GM21723 (cell line): ENCODE results near the gene CD63.

ENCODE experiments used
- ATAC-seq: cut with Tn5 transposase; IDR thresholded peaks from one replicate; pipeline ENCODE4 v1.9.1; 2021; ENCODE audit warnings: mild to moderate bottlenecking, moderate library complexity; ENCODE audit not compliant: unreplicated experiment

CD63 gene

GRCh38 chr12:55723516-55724225, 5.1 kb downstream of the CD63 start:
- ATAC-seq, result no peak

GRCh38 chr12:55722948-55723347, 5.9 kb downstream of the CD63 start:
- ATAC-seq, result no peak

- ATAC-seq, result no peak
Observed at GRCh38 chr12:55721601-55722213, 7.1 kb downstream of the CD63 start.

DNA sequence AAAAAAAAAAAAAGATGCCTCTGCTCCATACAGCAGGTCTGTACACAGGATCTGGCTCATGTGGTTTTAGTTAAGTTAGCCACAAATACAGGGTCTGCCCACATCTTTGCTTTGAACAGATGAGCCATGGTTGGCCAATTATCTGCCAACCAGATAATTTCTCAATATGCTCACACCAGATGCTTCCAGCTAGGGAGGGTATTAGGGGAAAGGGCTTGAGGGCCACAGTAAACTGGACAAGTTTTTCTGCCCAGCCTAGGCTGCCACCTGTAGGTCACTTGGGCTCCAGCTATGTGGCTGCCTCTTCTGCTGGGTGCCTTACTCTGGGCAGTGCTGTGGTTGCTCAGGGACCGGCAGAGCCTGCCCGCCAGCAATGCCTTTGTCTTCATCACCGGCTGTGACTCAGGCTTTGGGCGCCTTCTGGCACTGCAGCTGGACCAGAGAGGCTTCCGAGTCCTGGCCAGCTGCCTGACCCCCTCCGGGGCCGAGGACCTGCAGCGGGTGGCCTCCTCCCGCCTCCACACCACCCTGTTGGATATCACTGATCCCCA, 7.8 kb downstream of the CD63 start:
- ATAC-seq, result no peak

- no peak for ATAC-seq
Observed at GRCh38 chr12:55720071-55720564, 8.7 kb downstream of the CD63 start, which contains the start of gene RDH5. TSS of gene RDH5 (plus strand) at chr12:55720393. CDS start at chr12:55721185, 792 bp downstream.

- no peak for ATAC-seq
Observed at GRCh38 chr12:55719371-55719770, 9.4 kb downstream of the CD63 start.

- no peak for ATAC-seq
Observed at GRCh38 chr12:55718624-55719275, 10.1 kb downstream of the CD63 start.

DNA sequence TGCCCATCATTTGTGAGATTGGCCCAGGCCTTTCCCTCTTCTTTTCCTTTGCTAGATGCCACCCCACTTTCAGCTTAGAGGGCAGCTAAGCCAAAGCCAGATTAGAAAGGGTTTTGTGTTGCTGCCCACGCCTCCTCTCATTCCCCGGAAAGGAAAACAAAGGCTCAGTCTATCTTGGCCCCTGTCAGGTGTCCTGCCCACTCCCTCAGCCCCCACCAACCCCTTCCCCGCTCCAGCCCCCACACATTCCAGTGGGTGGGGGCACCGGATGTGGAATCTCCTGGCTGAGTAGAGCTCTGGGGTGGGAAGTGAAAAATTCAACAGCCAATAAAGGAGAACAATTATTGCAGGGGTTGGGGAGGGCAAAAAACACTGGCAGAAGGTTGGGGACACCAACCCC, 10.8 kb downstream of the CD63 start:
- ATAC-seq, result no peak

GRCh38 chr12:55717011-55718007, 11.5 kb downstream of the CD63 start:
- ATAC-seq, result no peak

DNA sequence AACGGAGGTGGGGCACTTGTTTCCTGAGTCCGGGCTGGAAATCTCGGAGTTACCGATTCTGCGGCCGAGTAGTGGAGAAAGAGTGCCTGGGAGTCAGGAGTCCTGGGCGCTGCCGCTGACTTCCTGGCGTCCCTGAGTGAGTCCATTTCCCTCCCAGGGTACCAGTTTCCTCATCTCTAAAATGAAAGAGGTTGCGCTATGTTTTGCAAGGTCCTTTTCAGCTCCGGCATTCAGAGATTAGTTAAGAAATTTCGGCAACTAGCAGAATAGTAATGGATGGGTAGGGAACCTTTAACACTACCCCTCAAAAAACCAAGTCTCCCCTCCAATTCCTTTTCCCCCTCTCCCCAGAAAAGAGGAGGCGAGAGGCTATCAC, 12.2 kb downstream of the CD63 start:
- ATAC-seq, result no peak

DNA sequence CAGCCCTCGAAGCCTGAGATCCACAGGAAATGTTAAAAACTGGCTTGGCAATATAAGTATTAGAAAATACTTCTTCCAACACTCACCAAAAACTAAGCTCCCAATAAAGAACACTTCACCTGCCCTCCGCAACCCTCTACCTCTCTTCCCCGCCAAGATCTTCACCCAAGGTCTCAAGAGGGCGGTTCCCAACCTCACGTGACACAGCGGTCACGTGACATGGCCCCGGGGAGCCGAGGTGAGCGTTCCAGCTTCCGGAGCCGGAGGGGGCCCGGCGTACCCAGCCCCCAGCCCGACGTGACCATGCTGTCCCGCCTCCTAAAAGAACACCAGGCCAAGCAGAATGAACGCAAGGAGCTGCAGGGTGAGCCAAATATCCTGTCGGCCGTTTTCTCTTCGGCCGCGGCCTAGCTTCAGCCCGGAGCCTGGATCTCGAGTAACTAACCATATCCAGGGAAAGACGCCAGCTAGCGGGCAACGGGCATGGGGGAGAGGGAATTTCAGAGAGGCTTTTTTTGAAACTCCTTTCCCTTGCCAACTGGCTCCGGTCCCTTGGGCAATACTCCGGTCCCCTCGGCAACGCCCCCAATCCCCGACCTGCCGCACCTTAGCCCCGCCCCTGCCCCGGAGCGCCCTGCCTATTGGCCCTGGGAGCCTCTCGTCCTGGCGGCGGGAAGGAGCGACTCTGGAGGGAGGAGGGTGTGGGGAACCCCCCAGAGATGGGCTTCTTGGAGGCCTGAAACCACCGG, 12.8 kb downstream of the CD63 start, which contains the start of gene BLOC1S1:
BLOC1S1 (plus strand) TSS at position 214 of the 749 bp plus-strand sequence; CDS start at position 220, 6 bp downstream.
- ATAC-seq, result peak; percentile 90

DNA sequence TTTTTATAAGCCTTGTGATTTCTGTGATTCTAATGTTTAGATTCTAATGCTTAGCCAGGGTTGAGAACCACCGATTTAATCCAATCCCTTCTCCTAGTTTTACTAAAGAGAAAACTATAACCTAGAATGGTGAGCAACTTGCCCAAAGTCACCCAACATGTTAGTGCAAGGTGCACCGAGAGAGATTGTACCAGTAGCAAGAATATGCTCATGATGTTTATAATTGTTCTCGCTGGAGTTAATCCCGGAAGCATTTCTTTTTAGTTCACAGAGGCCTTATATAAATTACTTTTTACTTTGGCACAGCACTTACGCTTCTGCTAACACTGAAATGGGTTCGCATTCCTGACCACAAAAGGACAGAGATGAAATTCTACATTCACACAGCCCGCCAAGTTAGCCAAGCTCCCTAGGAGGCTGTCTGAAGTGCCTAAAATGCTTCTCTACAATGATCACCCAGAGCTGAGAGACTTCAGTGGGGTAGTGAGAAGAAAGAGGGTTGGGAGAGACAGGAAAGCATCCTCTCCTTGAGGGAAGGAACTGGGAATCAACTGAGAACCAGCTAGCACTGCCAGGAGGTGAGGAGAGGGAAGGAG, 13.5 kb downstream of the CD63 start:
- no peak for ATAC-seq

GRCh38 chr12:55713721-55714120, 15.1 kb downstream of the CD63 start:
- ATAC-seq, result no peak

DNA sequence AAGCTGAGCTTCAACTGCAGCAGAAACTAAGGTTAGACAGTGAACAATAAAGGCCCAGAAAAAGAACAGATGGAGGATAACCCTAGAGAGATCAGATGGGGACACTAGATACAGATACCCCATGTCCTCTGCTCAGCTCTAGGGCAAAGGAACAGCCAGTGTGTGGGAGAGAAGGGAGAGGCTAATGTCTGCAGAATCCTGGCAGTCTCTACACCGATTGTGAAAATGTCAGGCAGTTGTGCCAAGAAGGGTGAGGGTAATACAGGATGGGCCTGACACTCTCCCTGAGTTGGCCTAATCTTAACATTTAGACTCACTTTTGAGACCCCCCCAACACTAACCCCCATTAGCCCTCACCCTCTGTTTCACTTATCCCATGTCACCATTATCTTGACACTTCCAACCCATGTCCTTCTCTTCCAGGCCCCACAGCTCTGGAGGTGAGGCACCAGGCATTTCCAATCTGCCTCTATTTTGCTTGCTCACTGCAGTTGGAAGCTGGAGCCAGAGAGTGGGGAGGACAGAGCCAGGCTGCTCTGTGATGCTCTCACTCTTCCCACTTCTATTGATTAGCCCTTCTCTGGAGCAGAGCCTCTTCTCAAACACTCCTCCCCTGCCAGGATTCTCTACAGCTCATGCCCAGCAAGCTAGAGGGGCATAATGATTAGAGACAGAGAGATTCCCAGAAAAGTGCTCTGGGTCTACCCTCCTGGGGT, 16.0 kb downstream of the CD63 start:
- no peak for ATAC-seq

GRCh38 chr12:55711786-55712553, 16.8 kb downstream of the CD63 start:
- no peak for ATAC-seq

DNA sequence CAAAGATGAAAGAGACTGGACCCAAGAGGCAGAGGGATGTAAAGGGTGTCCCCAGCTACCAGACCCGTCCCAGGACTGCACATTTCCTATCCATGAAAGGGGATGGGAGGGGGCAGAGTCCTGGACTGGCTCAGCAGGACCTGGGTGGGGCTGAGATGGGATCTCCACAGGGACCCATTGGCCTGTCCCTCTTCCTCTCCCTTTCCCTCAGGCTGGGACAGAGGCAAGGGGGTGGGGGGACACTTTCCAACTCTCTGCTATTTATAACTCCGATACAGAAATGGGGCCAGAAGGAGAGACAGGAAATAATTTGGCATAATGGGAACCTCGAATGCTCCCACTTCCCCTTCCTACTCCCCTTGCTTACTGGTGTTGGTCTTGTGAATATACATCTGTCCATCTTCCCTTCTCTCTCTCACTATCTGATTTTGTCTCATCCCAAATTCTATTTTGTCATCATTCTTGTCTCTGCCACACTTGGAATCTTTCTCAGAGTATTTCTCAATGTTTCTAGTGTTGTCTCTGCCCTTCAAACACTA, 20.0 kb downstream of the CD63 start:
- no peak for ATAC-seq

- ATAC-seq, result no peak
Observed at GRCh38 chr12:55707841-55708694, 20.7 kb downstream of the CD63 start, which contains the start of gene ITGA7. TSS of gene ITGA7 (minus strand) at chr12:55707904. CDS start at chr12:55707682, 222 bp downstream.
